Cardiac atrium fibroblast (primary cell): ENCODE measurements around the gene ZC3H8. TPM values are rescaled to one million over a fixed set of nuclear protein-coding genes. Genes with fewer than 3 reads are reported as not detected.

Source experiments
- total RNA-seq: library from RNA; depleted of rRNA; stranded (reverse); fragments of >200 nt; gene quantifications from 2 replicates; pipeline ENCODE4 v1.2.3, GENCODE V29; 2015

ZC3H8 gene
- total RNA-seq, result 3.2 and 3.6 TPM in 2 replicates

GRCh38 chr2:112254466-112255240 lies at the start of gene ZC3H8:
ZC3H8 (minus strand) TSS chr2:112255042; CDS start chr2:112254981, 61 bp downstream.

GRCh38 chr2:112275311-112275886 lies 20.6 kb upstream of the ZC3H8 start, which contains the start of gene ZC3H6:
ZC3H6 (plus strand) TSS chr2:112275597; CDS start chr2:112275995, 398 bp downstream.

Other genes starting within 250 kb of the ZC3H8 start
- 25.5 and 34.5 TPM in 2 replicates for gene TMEM87B, start 199.8 kb downstream of the ZC3H8 start, total RNA-seq
- gene FBLN7, start 116.7 kb downstream of the ZC3H8 start, total RNA-seq, result 1.1 and 10.8 TPM in 2 replicates
- gene ZC3H6, start 20.6 kb upstream of the ZC3H8 start, total RNA-seq, result 1.5 and 2.2 TPM in 2 replicates
- 3.6 and 8.1 TPM in 2 replicates for gene RGPD8, start 178.6 kb upstream of the ZC3H8 start, total RNA-seq
- gene TTL, start 227.1 kb upstream of the ZC3H8 start, total RNA-seq, result 27.8 and 38.6 TPM in 2 replicates